ENCODE data around the gene PLA2G4F.
A peak's percentile ranks its signal among the peaks of the same experiment; 100 is the strongest.

The PLA2G4F gene

GRCh38 chr15:42146551-42147430 is 9.6 kb downstream of the PLA2G4F start:
- no peak for DNase-seq

GRCh38 chr15:42145546-42146455 is 10.6 kb downstream of the PLA2G4F start:
- DNase-seq = no peak

- no peak for DNase-seq
Measured at GRCh38 chr15:42144841-42145375, 11.5 kb downstream of the PLA2G4F start.

- DNase-seq = no peak
Measured at GRCh38 chr15:42143866-42144625, 12.4 kb downstream of the PLA2G4F start.

GRCh38 chr15:42143356-42143755 is 13.1 kb downstream of the PLA2G4F start:
- no peak for DNase-seq

- no peak for DNase-seq
Measured at GRCh38 chr15:42141795-42142667, 14.4 kb downstream of the PLA2G4F start.

GRCh38 chr15:42141246-42141645 is 15.2 kb downstream of the PLA2G4F start:
- no peak for DNase-seq

- no peak for DNase-seq
Measured at GRCh38 chr15:42140383-42141070, 15.9 kb downstream of the PLA2G4F start.

GRCh38 chr15:42139596-42139995 is 16.8 kb downstream of the PLA2G4F start:
- no peak for DNase-seq

GRCh38 chr15:42138968-42139386 is 17.5 kb downstream of the PLA2G4F start:
- DNase-seq = no peak

- DNase-seq = no peak
Measured at GRCh38 chr15:42138411-42138810, 18.0 kb downstream of the PLA2G4F start.

GRCh38 chr15:42137461-42138261 is 18.8 kb downstream of the PLA2G4F start:
- DNase-seq = peak in 1 of 2 experiments; percentile 55

GRCh38 chr15:42136513-42136912 is 19.9 kb downstream of the PLA2G4F start:
- DNase-seq = no peak

- no peak for DNase-seq
Measured at GRCh38 chr15:42135351-42135750, 21.1 kb downstream of the PLA2G4F start.

- DNase-seq = no peak
Measured at GRCh38 chr15:42134617-42135245, 21.7 kb downstream of the PLA2G4F start.

GRCh38 chr15:42133886-42134502 is 22.4 kb downstream of the PLA2G4F start:
- DNase-seq = peak; percentile 5 to 16

- DNase-seq = no peak
Measured at GRCh38 chr15:42133356-42133755, 23.1 kb downstream of the PLA2G4F start.

- peak in 1 of 2 experiments; percentile 12 for DNase-seq
Measured at GRCh38 chr15:42131826-42132806, 24.3 kb downstream of the PLA2G4F start.

Data from NCI-H446 (cell line).